ENCODE results near the gene RARS1. TPM values are rescaled to one million over a fixed set of nuclear protein-coding genes. Genes with fewer than 3 reads are reported as not detected.

The RARS1 gene
- total RNA-seq, 4 donors from 2014 or later: 80.4 to 253 (median 102) TPM

DNA sequence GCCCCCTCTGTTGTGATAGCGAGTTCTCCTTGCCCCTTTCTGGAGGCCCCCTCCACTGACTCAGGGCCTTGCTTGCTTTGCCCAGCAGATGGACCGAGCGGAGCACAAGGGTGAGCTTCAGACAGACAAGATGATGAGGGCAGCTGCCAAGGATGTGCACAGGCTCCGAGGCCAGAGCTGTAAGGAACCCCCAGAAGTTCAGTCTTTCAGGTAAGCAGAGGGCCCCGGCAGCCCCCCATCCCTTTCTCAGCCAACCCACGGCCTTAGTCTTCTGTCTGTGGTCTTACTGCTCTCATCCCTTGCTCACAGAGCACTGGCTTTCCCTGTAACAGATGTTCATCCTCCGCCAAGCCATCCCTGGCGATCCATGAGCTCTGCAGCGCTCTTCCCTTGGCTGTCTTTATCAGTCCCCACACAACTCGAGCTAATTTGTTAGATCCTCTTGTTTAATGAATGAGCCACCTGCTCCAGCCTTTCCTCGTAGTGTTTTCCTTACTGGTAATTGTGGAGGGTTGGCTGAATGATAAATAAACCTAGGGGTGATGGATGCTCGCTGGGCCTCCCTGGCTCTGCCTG is 18.4 kb upstream of the RARS1 start:
- no peak for DNase-seq
- Histone ChIP-seq H3K9me3 (no peaks in the 10 kb centered on the region), H3K36me3 (no peaks in the 10 kb centered on the region), H3K4me3 (no peak overlapping the region), H3K27me3 (no peaks in the 10 kb centered on the region), H3K27ac (no peak overlapping the region), H3K4me1 (no peaks in the 10 kb centered on the region)
- TF ChIP-seq POLR2A (IDR thresholded peaks at IDR 0.05) (no peak), CTCF (IDR thresholded peaks at IDR 0.05) (no peak)
- intact Hi-C loops (cut with DNase I; ENCODE audit: low total_unique reads): no loop called here

- intact Hi-C loops (cut with DNase I; ENCODE audit: low total_unique reads): no loop called here
- H3K36me3 ChIP-seq: no peaks in the 10 kb centered on the region
- no peaks in the 10 kb centered on the region for H3K4me1 ChIP-seq
- no peak for DNase-seq
- H3K9me3 ChIP-seq: no peaks in the 10 kb centered on the region
- H3K27me3 ChIP-seq: no peaks in the 10 kb centered on the region
- H3K4me3 ChIP-seq: no peak overlapping the region
- H3K27ac ChIP-seq: no peak overlapping the region
- no peak for TF ChIP-seq POLR2A (IDR thresholded peaks at IDR 0.05)
Observed at GRCh38 chr5:168468836-168469235, 17.4 kb upstream of the RARS1 start.

GRCh38 chr5:168469816-168470215 is 16.5 kb upstream of the RARS1 start:
- Histone ChIP-seq H3K27ac (no peak overlapping the region), H3K9me3 (no peaks in the 10 kb centered on the region), H3K4me1 (no peaks in the 10 kb centered on the region), H3K4me3 (no peak overlapping the region), H3K36me3 (no peaks in the 10 kb centered on the region), H3K27me3 (no peaks in the 10 kb centered on the region)
- TF ChIP-seq POLR2A (IDR thresholded peaks at IDR 0.05) (no peak), CTCF (IDR thresholded peaks at IDR 0.05) (no peak)
- intact Hi-C loops (cut with DNase I; ENCODE audit: low total_unique reads): no loop called here
- no peak for DNase-seq

- no peak for TF ChIP-seq CTCF (IDR thresholded peaks at IDR 0.05)
- no peak for TF ChIP-seq POLR2A (IDR thresholded peaks at IDR 0.05)
- no peaks in the 10 kb centered on the region for H3K9me3 ChIP-seq
- no peaks in the 10 kb centered on the region for H3K27me3 ChIP-seq
- no peak overlapping the region for H3K27ac ChIP-seq
- intact Hi-C loops (cut with DNase I; ENCODE audit: low total_unique reads): no loop called here
- DNase-seq: no peak
- no peak overlapping the region for H3K4me3 ChIP-seq
- H3K4me1 ChIP-seq: no peaks in the 10 kb centered on the region
- no peaks in the 10 kb centered on the region for H3K36me3 ChIP-seq
Observed at GRCh38 chr5:168471785-168472184, 14.5 kb upstream of the RARS1 start.

DNA sequence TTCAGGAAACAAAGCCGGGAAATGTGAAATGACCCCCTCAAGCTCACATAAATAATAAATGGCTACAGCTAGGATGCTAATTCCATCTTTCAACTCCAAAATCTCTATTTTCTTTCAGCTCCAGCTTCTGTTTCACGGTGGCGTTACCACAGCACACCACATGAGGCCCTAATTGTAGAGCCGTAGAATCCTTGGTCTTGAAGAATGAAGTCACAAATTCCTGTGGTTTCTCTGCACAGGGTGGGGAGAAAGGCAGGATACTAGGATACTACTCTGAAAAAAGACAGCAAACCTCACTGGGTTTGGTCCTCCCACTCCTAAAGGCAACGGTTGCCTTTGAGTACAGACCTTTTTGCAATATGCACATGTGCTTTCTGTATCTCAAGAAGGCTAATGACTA is 13.9 kb upstream of the RARS1 start:
- H3K4me3 ChIP-seq: no peak overlapping the region
- no peak for DNase-seq

More for the DNA sequence above, 13.9 kb upstream of the RARS1 start:
- H3K9me3 ChIP-seq: no peaks in the 10 kb centered on the region
- H3K36me3 ChIP-seq: no peaks in the 10 kb centered on the region
- H3K4me1 ChIP-seq: no peaks in the 10 kb centered on the region
- no peak overlapping the region for H3K27ac ChIP-seq
- no peaks in the 10 kb centered on the region for H3K27me3 ChIP-seq
- intact Hi-C loops (cut with DNase I; ENCODE audit: low total_unique reads): no loop called here
- TF ChIP-seq CTCF (IDR thresholded peaks at IDR 0.05) (no peak), POLR2A (IDR thresholded peaks at IDR 0.05) (no peak)
